ENCODE data around the gene ZNF23. TPM values are rescaled to one million over a fixed set of nuclear protein-coding genes. Genes with fewer than 3 reads are reported as not detected.

ZNF23 gene
- total RNA-seq, 4 donors from 2014 or later = 2.4 to 12.8 (median 7.5) TPM

- no peaks in the 10 kb centered on the region for H3K27me3 ChIP-seq
Measured at GRCh38 chr16:71409011-71409775, 52.9 kb downstream of the ZNF23 start.

GRCh38 chr16:71408536-71408935 lies 53.5 kb downstream of the ZNF23 start:
- Histone ChIP-seq H3K27me3 (no peaks in the 10 kb centered on the region), H3K4me1 (no peaks in the 10 kb centered on the region), H3K27ac (no peak overlapping the region), H3K36me3 (no peaks in the 10 kb centered on the region), H3K4me3 (no peak overlapping the region), H3K9me3 (no peaks in the 10 kb centered on the region)
- TF ChIP-seq CTCF (IDR thresholded peaks at IDR 0.05) (no peak), POLR2A (IDR thresholded peaks at IDR 0.05) (no peak)
- DNase-seq = no peak
- intact Hi-C loops (cut with DNase I; ENCODE audit: low total_unique reads) = no loop called here

More at GRCh38 chr16:71409011-71409775, 52.9 kb downstream of the ZNF23 start:
- TF ChIP-seq CTCF (IDR thresholded peaks at IDR 0.05) (no peak), POLR2A (IDR thresholded peaks at IDR 0.05) (no peak)
- Histone ChIP-seq H3K4me1 (no peaks in the 10 kb centered on the region), H3K27ac (no peak overlapping the region), H3K9me3 (no peaks in the 10 kb centered on the region), H3K36me3 (no peaks in the 10 kb centered on the region), H3K4me3 (no peak overlapping the region)
- DNase-seq = no peak
- intact Hi-C loops (cut with DNase I; ENCODE audit: low total_unique reads) = no loop called here

- H3K27me3 ChIP-seq = no peaks in the 10 kb centered on the region
- no peaks in the 10 kb centered on the region for H3K36me3 ChIP-seq
- no peak overlapping the region for H3K4me3 ChIP-seq
- H3K9me3 ChIP-seq = no peaks in the 10 kb centered on the region
- TF ChIP-seq CTCF (IDR thresholded peaks at IDR 0.05) (no peak), POLR2A (IDR thresholded peaks at IDR 0.05) (no peak)
- H3K4me1 ChIP-seq = no peaks in the 10 kb centered on the region
- DNase-seq = no peak
- intact Hi-C loops (cut with DNase I; ENCODE audit: low total_unique reads) = no loop called here
- no peak overlapping the region for H3K27ac ChIP-seq
Measured at GRCh38 chr16:71407731-71408130, 54.3 kb downstream of the ZNF23 start.

- Histone ChIP-seq H3K27ac (no peak overlapping the region), H3K27me3 (no peaks in the 10 kb centered on the region), H3K9me3 (no peaks in the 10 kb centered on the region), H3K4me3 (no peak overlapping the region), H3K36me3 (no peaks in the 10 kb centered on the region), H3K4me1 (no peaks in the 10 kb centered on the region)
- no peak for DNase-seq
- no peak for TF ChIP-seq CTCF (IDR thresholded peaks at IDR 0.05)
- no peak for TF ChIP-seq POLR2A (IDR thresholded peaks at IDR 0.05)
- intact Hi-C loops (cut with DNase I; ENCODE audit: low total_unique reads) = no loop called here
Measured at GRCh38 chr16:71406724-71407123, 55.3 kb downstream of the ZNF23 start.

GRCh38 chr16:71406316-71406715 lies 55.7 kb downstream of the ZNF23 start:
- TF ChIP-seq POLR2A (IDR thresholded peaks at IDR 0.05) = no peak
- TF ChIP-seq CTCF (IDR thresholded peaks at IDR 0.05) = no peak
- Histone ChIP-seq H3K4me1 (no peaks in the 10 kb centered on the region), H3K27me3 (no peaks in the 10 kb centered on the region), H3K4me3 (no peak overlapping the region), H3K9me3 (no peaks in the 10 kb centered on the region), H3K36me3 (no peaks in the 10 kb centered on the region), H3K27ac (no peak overlapping the region)
- intact Hi-C loops (cut with DNase I; ENCODE audit: low total_unique reads) = no loop called here
- DNase-seq = no peak
